GM18951 (cell line): ENCODE data around the gene MACIR.

Source experiments
- POLR2A ChIP-seq: IDR thresholded peaks from 4 replicates; pipeline ENCODE4 v1.6.1; 2011; ENCODE audit warnings: mild to moderate bottlenecking; ENCODE audit not compliant: insufficient read length, insufficient read depth; ENCODE audit errors: extremely low read depth
- in situ Hi-C: fragments of 300-500 bp; cut with MboI; formaldehyde crosslinking; loops from one replicate; pipeline ENCODE4 v1.12.0; 2022; ENCODE audit warnings: low sequenced_read_pairs, mixed read lengths, inconsistent platforms; ENCODE audit not compliant: unreplicated experiment

The MACIR gene

GRCh38 chr5:103258957-103259704 is 568 bp downstream of the MACIR start:
- peak; percentile 41 for TF ChIP-seq POLR2A
- in situ Hi-C loops, result no loop called here

- TF ChIP-seq POLR2A, result no peak
- in situ Hi-C loops, result no loop called here
These were observed 1.3 kb downstream of the MACIR start for GRCh38 chr5:103259705-103260355.

GRCh38 chr5:103260951-103261350 is 2.4 kb downstream of the MACIR start:
- TF ChIP-seq POLR2A, result no peak
- in situ Hi-C loops, result no loop called here

- TF ChIP-seq POLR2A, result no peak
- in situ Hi-C loops, result no loop called here
These were observed 3.9 kb downstream of the MACIR start for GRCh38 chr5:103262422-103262871.

GRCh38 chr5:103263054-103263453 is 4.5 kb downstream of the MACIR start:
- no peak for TF ChIP-seq POLR2A

GRCh38 chr5:103264508-103264907 is 5.9 kb downstream of the MACIR start:
- in situ Hi-C loops, result no loop called here
- TF ChIP-seq POLR2A, result no peak

More at GRCh38 chr5:103263054-103263453, 4.5 kb downstream of the MACIR start:
- in situ Hi-C loops, result no loop called here

- no peak for TF ChIP-seq POLR2A
- in situ Hi-C loops, result no loop called here
These were observed 12.0 kb downstream of the MACIR start for GRCh38 chr5:103270581-103270980.

GRCh38 chr5:103271570-103272289 is 13.2 kb downstream of the MACIR start:
- in situ Hi-C loops, result no loop called here
- TF ChIP-seq POLR2A, result no peak

GRCh38 chr5:103272377-103272776 is 13.8 kb downstream of the MACIR start:
- TF ChIP-seq POLR2A, result no peak

GRCh38 chr5:103273952-103274351 is 15.4 kb downstream of the MACIR start:
- TF ChIP-seq POLR2A, result no peak

More at GRCh38 chr5:103272377-103272776, 13.8 kb downstream of the MACIR start:
- in situ Hi-C loops, result no loop called here

GRCh38 chr5:103275851-103276250 is 17.3 kb downstream of the MACIR start:
- in situ Hi-C loops, result no loop called here
- TF ChIP-seq POLR2A, result no peak

More at GRCh38 chr5:103273952-103274351, 15.4 kb downstream of the MACIR start:
- in situ Hi-C loops, result no loop called here

GRCh38 chr5:103280967-103281366 is 22.4 kb downstream of the MACIR start:
- in situ Hi-C loops, result no loop called here
- no peak for TF ChIP-seq POLR2A

- TF ChIP-seq POLR2A, result no peak
- in situ Hi-C loops, result no loop called here
These were observed 24.6 kb downstream of the MACIR start for GRCh38 chr5:103283120-103283519.
